GM12801 (cell line): ENCODE data around the gene SCN8A.

Experiments used
- TF ChIP-seq, protein P1 (sequence below): IDR thresholded peaks from one replicate; pipeline ENCODE4 v1.5.1; 2011; ENCODE audit warnings: control low read depth; ENCODE audit not compliant: insufficient read length; ENCODE audit errors: extremely low read depth

The SCN8A gene

DNA sequence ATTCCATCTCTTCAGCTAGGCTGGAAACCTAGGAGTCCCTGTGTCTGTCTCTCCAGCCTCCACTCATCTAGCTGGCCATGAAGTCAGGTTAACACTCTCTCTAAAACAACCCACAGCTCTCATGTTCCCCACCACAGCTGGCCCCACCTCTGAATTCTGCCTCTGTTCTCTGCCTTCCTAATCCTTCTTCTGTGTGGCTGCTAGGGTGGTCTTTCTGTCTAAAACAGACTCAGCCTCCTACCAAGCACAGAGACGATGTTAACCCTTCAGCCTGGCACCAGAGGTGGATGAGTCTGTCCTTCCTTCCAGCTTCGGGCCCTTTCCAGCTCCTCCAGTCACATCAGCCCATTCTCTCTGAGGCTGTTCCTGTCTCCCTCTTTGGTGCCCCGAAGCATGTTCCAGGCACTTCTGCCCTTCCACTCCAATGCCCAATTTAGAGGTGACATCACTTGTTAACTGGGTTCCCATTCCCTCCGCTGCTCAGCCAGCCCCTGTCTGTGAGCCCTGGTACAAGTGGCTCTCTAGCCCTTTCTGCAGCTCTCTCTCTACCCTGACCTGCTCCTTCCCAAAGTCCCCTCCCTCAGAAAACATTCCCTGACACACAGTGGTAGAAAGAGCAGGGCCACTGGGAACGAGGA lies 248.4 kb downstream of the SCN8A start:
- TF ChIP-seq, protein P1, sequence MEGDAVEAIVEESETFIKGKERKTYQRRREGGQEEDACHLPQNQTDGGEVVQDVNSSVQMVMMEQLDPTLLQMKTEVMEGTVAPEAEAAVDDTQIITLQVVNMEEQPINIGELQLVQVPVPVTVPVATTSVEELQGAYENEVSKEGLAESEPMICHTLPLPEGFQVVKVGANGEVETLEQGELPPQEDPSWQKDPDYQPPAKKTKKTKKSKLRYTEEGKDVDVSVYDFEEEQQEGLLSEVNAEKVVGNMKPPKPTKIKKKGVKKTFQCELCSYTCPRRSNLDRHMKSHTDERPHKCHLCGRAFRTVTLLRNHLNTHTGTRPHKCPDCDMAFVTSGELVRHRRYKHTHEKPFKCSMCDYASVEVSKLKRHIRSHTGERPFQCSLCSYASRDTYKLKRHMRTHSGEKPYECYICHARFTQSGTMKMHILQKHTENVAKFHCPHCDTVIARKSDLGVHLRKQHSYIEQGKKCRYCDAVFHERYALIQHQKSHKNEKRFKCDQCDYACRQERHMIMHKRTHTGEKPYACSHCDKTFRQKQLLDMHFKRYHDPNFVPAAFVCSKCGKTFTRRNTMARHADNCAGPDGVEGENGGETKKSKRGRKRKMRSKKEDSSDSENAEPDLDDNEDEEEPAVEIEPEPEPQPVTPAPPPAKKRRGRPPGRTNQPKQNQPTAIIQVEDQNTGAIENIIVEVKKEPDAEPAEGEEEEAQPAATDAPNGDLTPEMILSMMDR = no peak

DNA sequence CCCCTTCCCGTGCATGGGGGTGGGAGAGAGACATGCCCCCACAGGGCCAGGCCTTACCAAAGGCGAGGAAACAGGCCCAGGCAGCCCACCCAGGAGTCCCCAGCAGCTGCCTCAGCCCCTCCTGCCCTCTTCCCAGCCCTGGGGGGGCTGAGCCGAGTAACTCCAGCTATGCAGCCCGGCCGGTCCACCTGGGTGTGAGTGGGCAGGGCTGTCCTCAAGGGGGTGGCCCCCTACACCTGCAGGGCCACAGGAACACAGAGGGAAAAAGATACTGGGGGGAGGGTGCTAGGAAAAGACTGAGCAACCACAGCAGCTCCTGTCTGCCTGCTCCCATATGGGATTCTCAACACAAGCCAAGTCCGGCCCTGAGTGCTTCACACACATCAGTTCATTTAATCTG lies 249.9 kb downstream of the SCN8A start:
- TF ChIP-seq, protein P1 = no peak

DNA sequence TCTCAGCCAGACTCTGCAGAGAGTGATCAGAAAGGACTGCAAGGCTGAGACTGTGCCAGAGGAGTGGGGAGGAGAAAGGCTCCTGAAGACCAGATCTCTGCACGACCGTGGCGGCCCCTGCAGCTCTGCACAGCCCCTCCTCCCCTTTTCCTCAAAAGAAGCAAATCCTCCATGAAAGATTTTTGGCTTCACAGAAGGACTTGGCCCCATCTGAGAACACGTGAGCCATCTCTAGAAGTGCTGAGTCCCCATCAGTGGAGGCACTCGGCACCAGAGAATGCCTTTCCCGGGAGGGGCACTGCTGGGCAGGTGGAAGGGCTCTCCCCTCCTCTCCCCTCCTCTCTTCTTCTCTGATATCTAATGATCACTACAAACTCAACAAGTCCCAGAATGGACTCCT lies 250.7 kb downstream of the SCN8A start:
- TF ChIP-seq, protein P1 = no peak

DNA sequence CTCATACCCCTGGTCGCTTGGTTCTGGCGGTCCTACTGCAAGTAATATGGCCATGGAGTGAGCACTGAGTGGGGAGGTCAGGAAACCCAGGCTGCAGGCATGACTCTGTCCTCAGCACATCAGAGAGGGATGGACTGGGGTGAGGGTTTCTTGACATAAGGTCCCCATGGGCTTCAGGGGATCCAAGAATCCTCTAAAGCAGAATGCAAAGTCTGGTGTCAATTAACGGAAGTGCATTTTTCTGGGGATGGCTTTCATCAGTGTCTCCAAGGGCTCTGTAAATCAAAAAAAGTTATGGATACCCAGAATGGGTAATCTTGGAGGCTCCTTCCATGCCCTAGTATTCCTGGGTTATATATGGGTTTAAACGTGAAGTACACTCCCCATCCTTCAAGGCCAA lies 253.8 kb downstream of the SCN8A start:
- TF ChIP-seq, protein P1 = no peak

DNA sequence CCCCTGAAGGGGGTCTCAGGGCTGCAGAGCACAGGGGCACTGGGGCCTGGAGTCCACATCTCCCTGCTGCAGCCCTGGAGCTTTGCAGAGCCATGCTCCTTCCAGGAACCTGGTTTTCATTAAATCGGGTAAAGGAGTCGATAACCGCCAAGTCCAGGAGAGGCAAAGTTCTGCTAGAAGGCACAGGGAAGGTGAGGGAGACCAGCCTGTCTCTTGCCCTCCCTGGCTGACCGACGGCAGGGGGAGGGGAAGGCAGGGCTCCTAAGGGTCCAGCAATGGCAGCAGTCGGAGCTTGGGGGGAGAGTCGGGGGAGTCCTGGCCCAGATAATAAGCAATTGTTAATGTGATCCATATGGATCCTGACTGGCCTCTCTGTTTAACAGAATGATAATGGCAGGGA lies 254.4 kb downstream of the SCN8A start:
- TF ChIP-seq, protein P1 = no peak

DNA sequence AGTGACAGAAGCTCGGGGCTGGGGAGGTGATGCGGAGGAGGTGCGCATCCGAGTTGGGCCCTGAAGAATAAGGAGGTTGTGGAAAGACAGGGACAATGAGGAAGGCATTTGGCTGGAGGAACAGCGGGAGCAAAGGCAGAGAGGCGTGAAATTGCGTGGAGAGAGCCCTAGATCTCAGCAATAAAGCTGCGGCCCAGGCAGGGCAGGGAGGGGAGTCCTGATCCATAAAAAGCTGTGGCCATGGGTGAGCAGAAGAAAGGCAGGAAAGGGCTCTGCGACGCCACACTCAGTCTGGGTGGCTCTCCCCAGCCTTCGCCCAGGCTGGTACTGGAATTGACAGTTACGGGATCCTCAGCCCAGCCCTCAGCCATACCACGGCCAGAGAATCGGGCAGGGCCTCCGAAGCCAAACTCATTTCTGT lies 255.2 kb downstream of the SCN8A start:
- TF ChIP-seq, protein P1 = no peak

DNA sequence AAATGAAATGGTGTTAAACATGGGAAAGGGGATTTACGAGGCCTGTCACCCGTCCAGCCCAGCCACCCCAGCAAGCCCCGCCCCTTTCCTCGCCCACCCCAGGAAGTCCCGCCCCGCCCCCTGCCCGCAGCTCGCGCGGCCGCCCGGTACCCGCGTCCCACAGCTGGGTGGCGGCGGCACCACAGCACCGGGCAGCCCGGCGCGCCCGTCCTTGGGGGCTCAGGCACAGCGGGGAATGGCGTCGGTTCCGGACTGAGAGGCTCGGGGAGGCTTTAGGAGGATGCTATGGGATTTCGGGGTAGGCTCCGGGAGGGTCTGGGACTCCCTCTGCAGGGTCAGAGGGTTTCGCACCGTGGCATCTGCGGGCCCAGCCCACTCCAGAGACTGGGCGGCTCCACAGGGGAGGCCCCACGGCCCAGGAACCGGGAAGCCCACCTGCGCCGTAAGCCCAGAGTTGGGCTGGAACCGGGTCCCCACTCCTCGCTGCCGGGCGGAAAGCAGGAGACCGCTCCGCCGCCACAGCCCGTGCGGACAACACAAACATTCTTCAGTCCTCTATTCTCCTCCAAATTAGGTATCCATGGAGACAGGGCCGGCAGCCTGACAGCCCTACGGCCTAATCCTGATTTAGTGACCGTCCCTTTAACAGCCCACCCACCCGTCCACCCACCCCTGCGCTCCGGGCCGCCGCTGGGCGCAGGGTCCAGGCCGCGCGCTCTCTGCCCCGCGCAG lies 256.0 kb downstream of the SCN8A start:
- TF ChIP-seq, protein P1 = no peak
